Measurements from ENCODE around the gene GNAS.
"Not testable (repeated sequence)": the region's sequence is repeated elsewhere in the genome, so short reads cannot be mapped to it uniquely, and the experiment has no call there.

Gene GNAS

GRCh38 chr20:58852543-58853271 lies at the start of gene GNAS:
GNAS (plus strand) TSS chr20:58852716.
- DNase-seq = peak; percentile 77

DNA sequence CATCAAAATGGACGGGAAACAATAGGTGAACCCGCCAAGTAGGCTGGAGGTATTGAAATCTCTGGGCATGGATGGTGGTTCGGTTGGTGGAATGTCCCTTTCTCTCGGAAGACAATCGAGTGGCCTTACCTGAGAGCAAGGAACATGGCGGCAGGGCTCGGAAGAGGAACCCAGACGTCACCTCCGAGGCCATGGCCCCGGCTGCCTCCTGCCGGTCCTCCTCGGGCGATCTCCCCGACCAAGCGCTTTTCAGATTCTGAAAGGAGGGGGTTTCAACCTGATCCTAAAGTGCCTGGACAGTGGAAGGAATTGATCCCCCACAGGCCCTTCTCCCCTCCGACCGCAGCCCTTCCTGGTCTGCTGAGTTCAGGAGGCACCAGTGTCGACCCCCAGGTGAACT lies 49.0 kb upstream of the GNAS start:
- DNase-seq = no peak

DNA sequence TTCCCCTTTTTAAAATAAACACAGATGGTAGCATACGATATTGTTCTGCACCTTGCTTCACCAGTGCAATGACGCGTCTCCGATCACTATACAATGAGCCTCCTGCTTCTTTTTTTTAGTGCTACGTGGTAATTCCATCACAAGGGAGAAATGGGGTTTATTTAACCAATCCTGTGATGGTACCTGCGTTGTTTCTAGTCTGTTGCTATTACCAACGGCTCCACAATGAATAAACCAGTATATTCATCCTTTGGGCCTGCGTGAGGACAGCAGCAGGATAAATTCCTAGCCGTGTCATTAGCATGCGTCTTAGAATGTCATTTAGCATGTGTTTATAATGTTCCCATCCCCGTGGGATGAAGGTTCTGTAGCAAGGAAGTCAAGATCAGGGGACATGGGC lies 44.7 kb upstream of the GNAS start:
- DNase-seq = no peak

DNA sequence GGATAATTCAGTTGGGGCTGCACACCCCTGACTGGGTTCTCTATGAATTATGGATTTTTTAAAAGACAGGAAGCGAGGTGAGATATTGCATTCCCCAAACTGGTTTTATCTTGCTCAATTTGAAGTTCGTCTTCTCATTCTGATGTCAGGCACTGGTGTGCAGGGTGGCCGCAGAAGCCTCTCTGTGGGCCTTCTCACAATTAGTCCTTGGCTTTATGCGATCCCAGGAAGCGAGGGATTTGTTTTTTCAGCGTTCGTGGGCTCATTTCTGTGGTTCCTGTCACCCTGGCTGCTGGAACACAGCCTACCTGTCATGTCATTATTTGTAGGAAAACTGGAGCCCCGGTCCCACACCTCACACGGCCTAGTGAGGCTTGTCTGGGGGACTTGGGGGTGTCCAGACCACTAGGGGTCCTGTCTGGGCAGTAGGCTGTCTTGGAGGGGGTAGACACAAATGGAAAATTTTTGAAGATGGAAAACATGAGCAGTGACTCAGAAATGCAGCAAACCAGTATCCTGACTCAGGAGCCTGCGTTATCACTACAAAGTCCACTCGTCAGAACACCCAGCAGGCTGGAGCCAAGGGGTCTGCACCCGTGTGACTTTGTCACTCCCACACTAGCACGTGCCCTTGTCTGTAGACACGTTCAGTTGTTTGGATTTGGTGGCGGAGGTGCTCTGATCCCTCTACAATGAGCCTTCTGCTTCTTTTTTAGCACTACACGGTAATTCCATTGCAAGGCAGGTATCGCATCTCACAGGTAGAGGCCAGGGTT lies 44.1 kb upstream of the GNAS start:
- DNase-seq = no peak

GRCh38 chr20:58810116-58810878 lies 42.2 kb upstream of the GNAS start:
- peak; percentile 1 for DNase-seq

- DNase-seq = no peak
Measured at GRCh38 chr20:58810879-58811250, 41.7 kb upstream of the GNAS start.

- no peak for DNase-seq
Measured at GRCh38 chr20:58811334-58811733, 41.2 kb upstream of the GNAS start.

GRCh38 chr20:58813369-58813768 lies 39.1 kb upstream of the GNAS start:
- DNase-seq = no peak

- no peak for DNase-seq
Measured at GRCh38 chr20:58815448-58815847, 37.1 kb upstream of the GNAS start.

GRCh38 chr20:58816051-58816450 lies 36.5 kb upstream of the GNAS start:
- no peak for DNase-seq

- DNase-seq = no peak
Measured at GRCh38 chr20:58816957-58817651, 35.4 kb upstream of the GNAS start.

- DNase-seq = no peak
Measured at GRCh38 chr20:58817748-58818147, 34.8 kb upstream of the GNAS start.

- no peak for DNase-seq
Measured at GRCh38 chr20:58818586-58819285, 33.8 kb upstream of the GNAS start.

GRCh38 chr20:58819921-58820320 lies 32.6 kb upstream of the GNAS start:
- no peak for DNase-seq

GRCh38 chr20:58820515-58820914 lies 32.0 kb upstream of the GNAS start:
- not testable (repeated sequence) for DNase-seq

- DNase-seq = no peak
Measured at GRCh38 chr20:58822149-58822548, 30.4 kb upstream of the GNAS start.

DNA sequence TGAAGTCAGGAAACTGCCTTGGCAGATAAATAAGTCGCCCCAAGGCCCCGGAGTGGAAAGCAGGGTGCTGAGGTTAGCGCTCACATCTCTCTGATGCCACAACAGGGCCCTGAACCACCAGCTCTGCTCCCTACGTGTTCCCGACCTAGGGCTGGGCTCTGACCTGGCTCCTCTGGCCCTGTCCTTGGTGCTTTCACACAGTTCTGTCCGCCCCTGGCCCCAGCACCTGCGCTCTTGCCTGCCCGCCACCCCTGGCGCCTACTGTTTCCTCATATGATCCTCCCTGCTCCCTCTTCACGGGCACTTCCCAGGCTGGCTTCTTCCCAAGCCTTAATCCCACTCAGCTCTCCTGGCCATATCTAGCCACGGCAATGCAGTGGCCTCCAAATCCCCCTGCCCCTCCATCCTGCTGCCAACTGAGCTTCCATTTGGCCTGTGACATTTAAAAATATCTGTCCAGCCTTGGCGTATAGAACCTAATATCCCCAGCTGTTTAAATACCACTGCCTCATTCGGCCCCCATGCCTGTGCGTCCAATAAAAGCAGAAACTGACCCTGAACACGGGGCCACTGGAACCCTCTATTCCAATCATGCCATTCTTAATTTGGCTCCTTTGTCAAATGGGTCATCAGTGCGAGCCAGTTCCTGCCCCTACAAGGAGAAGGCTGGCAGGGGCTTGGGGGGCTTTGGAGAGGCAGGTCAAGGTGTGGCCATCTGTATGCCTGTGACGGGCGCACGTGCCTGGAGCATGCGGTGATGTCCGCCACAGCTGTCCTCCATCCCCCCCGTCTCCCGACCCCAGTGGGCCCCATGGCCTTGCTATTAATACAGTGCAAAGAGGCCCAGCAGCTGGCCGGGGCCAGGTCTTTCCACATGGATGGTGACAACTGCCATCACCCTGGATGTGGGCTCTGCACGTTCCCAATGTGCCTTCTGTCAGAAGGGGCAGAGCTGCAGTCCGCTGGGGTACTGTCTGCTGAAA lies 29.5 kb upstream of the GNAS start:
- no peak for DNase-seq

DNA sequence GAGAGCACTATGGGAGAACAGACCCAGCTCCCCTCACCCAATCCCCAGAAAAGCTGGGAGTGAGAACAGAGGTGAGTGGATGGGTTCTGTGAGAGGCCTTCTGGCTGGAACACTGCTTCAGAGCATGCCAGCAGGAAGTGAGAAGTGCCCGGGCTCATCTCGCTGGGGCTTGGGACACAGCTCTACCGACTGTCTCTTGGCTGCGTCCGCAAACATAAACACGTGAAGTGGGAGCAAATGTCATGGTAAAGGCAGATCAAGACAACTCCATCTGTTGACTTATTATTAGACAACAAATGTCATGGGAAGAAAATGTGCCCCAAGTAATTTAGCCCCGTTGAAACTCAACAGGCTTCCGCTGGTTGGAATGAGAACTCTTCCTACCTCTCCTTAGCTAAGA lies 27.7 kb upstream of the GNAS start:
- DNase-seq = no peak

DNA sequence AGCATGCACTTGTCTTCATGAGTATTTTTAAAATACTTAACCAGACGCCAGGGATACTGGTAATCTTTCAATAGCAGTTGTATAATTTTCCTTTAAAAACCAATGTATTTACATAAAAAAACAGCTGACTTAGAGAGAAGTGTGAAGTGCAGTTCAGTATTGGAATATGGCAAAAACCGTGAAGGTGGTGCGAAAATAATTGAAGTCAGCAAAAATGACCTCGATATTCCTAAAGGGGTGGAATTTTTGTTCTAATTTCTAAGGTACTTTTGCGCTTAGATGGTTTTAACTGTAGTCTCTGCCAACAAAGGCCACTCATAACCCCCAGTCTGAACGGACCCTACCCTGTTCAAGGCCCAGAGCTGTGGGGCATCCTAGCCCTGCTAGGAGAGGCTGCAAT lies 27.1 kb upstream of the GNAS start:
- DNase-seq = no peak

- no peak for DNase-seq
Measured at GRCh38 chr20:58826271-58826670, 26.2 kb upstream of the GNAS start.

DNA sequence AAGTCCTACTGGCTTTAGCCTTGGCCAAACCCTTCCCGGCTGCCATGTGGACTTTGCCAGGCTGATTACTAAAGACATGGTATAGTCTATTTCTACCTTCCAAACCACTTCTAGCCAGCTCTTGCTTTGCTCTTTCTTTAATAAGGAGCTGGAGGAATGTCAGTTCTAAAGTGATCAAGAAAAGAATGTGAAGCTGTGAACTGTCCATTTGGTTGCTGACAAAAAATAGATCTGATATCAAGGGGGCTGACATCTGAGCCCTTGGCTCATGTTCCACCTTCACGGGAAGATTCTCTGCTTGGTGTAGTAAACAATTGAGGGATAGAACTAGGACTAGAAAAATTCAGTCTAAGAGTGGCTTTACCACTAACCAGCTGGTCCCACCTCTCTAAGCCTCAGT lies 24.4 kb upstream of the GNAS start:
- DNase-seq = no peak

All from OCI-M1 (cell line).